GM12864 (cell line): Measurements from ENCODE around the gene SH3PXD2A.

Source experiments
- DNase-seq: peaks from one replicate; pipeline ENCODE4 v3.0.0-alpha.2; 2011; ENCODE audit warnings: low read depth
- H3K4me3 ChIP-seq: 2 replicates; pipeline ENCODE4 v1.5.1; 2011; ENCODE audit warnings: mild to moderate bottlenecking, low read depth, low read length, control low read depth
- CTCF ChIP-seq: IDR thresholded peaks from 2 replicates; pipeline ENCODE4 v1.5.1; 2011; ENCODE audit warnings: low read depth, mild to moderate bottlenecking, moderate library complexity, low read length, control low read depth, inconsistent platforms; ENCODE audit errors: missing control alignments

The SH3PXD2A gene

DNA sequence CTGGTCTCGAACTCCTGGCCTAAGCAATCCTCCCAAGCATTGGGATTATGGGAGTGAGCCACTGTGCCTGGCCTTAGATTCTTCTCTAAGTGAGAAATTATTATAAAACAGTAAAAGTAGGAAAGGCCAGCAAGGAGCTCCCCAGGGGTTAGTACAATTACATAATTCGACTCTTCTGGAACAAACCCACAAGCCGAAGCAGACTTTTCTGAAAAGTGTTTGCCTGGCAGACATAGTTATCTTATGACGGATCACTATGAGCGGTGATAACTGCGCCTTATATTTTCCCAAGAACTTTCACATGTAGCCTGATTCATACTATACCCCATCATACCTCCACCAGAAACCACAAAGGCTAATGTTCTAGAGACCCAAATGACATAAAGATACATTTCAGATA lies 30.2 kb upstream of the SH3PXD2A start:
- no peak for DNase-seq
- no peak overlapping the region for H3K4me3 ChIP-seq
- no peak for TF ChIP-seq CTCF

DNA sequence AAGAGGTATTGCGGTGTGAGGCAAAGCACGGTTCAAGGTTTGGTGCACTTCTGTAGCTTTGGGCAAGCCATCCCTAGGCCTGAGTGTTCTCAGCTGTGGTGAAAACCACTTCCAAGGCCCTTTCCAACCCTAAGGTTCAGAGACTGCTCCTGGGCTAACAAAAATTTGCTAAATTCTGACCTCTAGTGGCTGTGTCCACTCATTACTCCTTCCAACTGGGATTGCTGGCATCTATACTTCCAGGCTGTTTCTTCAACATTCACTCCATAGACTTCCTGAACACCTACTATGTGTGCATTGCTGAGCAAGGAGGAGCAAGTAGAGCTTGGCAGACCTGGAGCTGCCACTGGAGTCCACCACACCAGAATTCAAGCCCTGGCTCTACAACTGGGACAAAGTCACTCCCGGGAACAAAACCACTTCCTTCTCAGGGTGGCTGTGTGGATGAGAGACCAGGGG lies 29.3 kb upstream of the SH3PXD2A start:
- no peak overlapping the region for H3K4me3 ChIP-seq
- peak; percentile 81 for TF ChIP-seq CTCF
- no peak for DNase-seq

- no peak for DNase-seq
- no peak overlapping the region for H3K4me3 ChIP-seq
Measured at GRCh38 chr10:103882285-103883007, 27.1 kb upstream of the SH3PXD2A start.

GRCh38 chr10:103881416-103882284 lies 26.3 kb upstream of the SH3PXD2A start:
- TF ChIP-seq CTCF, result no peak
- no peak overlapping the region for H3K4me3 ChIP-seq
- DNase-seq, result no peak

More at GRCh38 chr10:103882285-103883007, 27.1 kb upstream of the SH3PXD2A start:
- no peak for TF ChIP-seq CTCF

- DNase-seq, result no peak
Measured at GRCh38 chr10:103879831-103880230, 24.5 kb upstream of the SH3PXD2A start.

DNA sequence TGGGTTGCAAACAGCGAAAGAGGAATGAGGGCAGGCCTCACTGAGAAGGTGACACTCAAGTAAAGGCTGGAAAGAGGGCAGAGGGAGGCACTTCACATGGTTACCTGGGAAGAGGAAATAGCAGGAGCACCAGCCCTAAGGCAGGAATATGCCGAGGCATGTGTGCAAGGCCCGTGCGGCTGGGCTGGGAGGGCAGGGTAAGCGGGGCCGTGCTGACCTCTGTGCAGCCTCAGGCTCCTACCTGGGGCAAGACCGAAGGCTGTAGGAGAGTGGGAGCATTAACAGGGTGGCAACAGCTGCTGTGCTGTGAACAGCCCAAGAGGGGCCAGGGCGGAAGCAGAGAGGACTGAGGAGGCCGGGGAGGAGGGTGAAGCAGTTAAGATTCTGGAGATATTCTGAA lies 24.0 kb upstream of the SH3PXD2A start:
- no peak overlapping the region for H3K4me3 ChIP-seq
- DNase-seq, result no peak
- TF ChIP-seq CTCF, result no peak

More at GRCh38 chr10:103879831-103880230, 24.5 kb upstream of the SH3PXD2A start:
- H3K4me3 ChIP-seq, result no peak overlapping the region
- no peak for TF ChIP-seq CTCF
